Neural progenitor cell (in vitro differentiated cells): ENCODE results near the gene ERAS.

ENCODE experiments used
- EZH2 ChIP-seq: fragments of 200-600 bp; sonication (generic); IDR thresholded peaks from 2 replicates; pipeline ENCODE4 v1.6.1; 2017; ENCODE audit warnings: antibody characterized with exemption, mild to moderate bottlenecking, moderate library complexity
- TF ChIP-seq, protein P1 (sequence below): fragments of 200-600 bp; sonication (generic); IDR thresholded peaks from 2 replicates; pipeline ENCODE4 v1.5.1; 2017; ENCODE audit warnings: antibody characterized with exemption, mild to moderate bottlenecking

GRCh38 chrX:48786825-48787504 lies 39.3 kb upstream of the ERAS start:
- TF ChIP-seq, protein P1, sequence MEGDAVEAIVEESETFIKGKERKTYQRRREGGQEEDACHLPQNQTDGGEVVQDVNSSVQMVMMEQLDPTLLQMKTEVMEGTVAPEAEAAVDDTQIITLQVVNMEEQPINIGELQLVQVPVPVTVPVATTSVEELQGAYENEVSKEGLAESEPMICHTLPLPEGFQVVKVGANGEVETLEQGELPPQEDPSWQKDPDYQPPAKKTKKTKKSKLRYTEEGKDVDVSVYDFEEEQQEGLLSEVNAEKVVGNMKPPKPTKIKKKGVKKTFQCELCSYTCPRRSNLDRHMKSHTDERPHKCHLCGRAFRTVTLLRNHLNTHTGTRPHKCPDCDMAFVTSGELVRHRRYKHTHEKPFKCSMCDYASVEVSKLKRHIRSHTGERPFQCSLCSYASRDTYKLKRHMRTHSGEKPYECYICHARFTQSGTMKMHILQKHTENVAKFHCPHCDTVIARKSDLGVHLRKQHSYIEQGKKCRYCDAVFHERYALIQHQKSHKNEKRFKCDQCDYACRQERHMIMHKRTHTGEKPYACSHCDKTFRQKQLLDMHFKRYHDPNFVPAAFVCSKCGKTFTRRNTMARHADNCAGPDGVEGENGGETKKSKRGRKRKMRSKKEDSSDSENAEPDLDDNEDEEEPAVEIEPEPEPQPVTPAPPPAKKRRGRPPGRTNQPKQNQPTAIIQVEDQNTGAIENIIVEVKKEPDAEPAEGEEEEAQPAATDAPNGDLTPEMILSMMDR, result no peak
- TF ChIP-seq EZH2, result no peak
